SK-N-SH (cell line): ENCODE data around the gene HOXC5. TPM values are rescaled to one million over a fixed set of nuclear protein-coding genes. Genes with fewer than 3 reads are reported as not detected.

ENCODE experiments used
- CTCF ChIA-PET: fragments of 300-600, 350-600 bp; formaldehyde crosslinking; extraction: SDS; loops from one replicate; lab custom pipeline; 2021; lab: Yijun Ruan, JAX
- POLR2A ChIA-PET: fragments of 350-600 bp; sonication (Branson Sonifier 250); formaldehyde crosslinking; extraction: SDS; loops from one replicate; lab custom pipeline; 2020; ENCODE audit warnings: antibody characterized with exemption, inconsistent platforms; lab: Yijun Ruan, JAX
- DNase-seq: peaks from one replicate; pipeline ENCODE4 v3.0.0; 2012
- H2AFZ ChIP-seq: fragments of 200-600 bp; sonication (generic); 2 replicates; pipeline ENCODE4 v1.8.1; 2016; ENCODE audit warnings: antibody characterized with exemption, mild to moderate bottlenecking, low read depth
- H3F3A ChIP-seq: fragments of 200-600 bp; sonication (generic); replicated peaks from 2 replicates; pipeline ENCODE3; 2016; ENCODE audit warnings: antibody characterized with exemption, mild to moderate bottlenecking; ENCODE audit not compliant: insufficient read depth
- H3K27ac ChIP-seq, 2 experiments: fragments of 200-500 bp in 1 of 2; fragments of 200-600 bp in 1 of 2; sonication (Bioruptor generic) in 1 of 2; sonication (generic), shearing (Covaris generic) in 1 of 2; 2 replicates each; pipeline versions ENCODE4 v1.5.1 to v1.6.1; 2014 to 2016; ENCODE audit warnings: low read depth in 2 of 2, inconsistent platforms in 1 of 2, low read length in 1 of 2, mild to moderate bottlenecking in 1 of 2, mixed read lengths in 1 of 2
- H3K27me3 ChIP-seq: fragments of 200-600 bp; sonication (generic), shearing (Covaris generic); 2 replicates; pipeline ENCODE4 v1.6.1; 2016; ENCODE audit warnings: mixed run types; ENCODE audit not compliant: insufficient read depth
- H3K36me3 ChIP-seq, 2 experiments: fragments of 200-500 bp in 1 of 2; fragments of 200-600 bp in 1 of 2; sonication (Bioruptor generic) in 1 of 2; sonication (generic) in 1 of 2; replicated peaks in 1 of 2; 2 replicates each; pipeline versions ENCODE3 to v1.5.1; 2014 to 2016; ENCODE audit warnings: low read length in 1 of 2, mild to moderate bottlenecking in 1 of 2; ENCODE audit not compliant: insufficient read depth in 2 of 2, control insufficient read depth in 1 of 2
- H3K4me1 ChIP-seq, 2 experiments: fragments of 200-500 bp in 1 of 2; fragments of 200-600 bp in 1 of 2; sonication (Bioruptor generic) in 1 of 2; sonication (generic), shearing (Covaris generic) in 1 of 2; 2 replicates each; pipeline versions ENCODE4 v1.5.1 to v1.6.1; 2014 to 2016; ENCODE audit warnings: low read depth in 1 of 2, low read length in 1 of 2, mixed run types in 1 of 2; ENCODE audit not compliant: insufficient read depth in 2 of 2, control insufficient read depth in 1 of 2
- H3K4me2 ChIP-seq: fragments of 200-600 bp; sonication (generic), shearing (Covaris generic); 2 replicates; pipeline ENCODE4 v1.6.1; 2017; ENCODE audit warnings: mixed run types
- H3K4me3 ChIP-seq, 2 experiments: fragments of 200-500 bp in 1 of 2; fragments of 200-600 bp in 1 of 2; sonication (Bioruptor generic) in 1 of 2; sonication (generic), shearing (Covaris generic) in 1 of 2; 2 replicates each; pipeline versions ENCODE4 v1.5.1 to v1.8.1; 2014 to 2016; ENCODE audit warnings: low read depth in 2 of 2, inconsistent platforms in 1 of 2, low read length in 1 of 2, mild to moderate bottlenecking in 1 of 2, mixed read lengths in 1 of 2, moderate library complexity in 1 of 2
- H3K79me2 ChIP-seq: fragments of 200-600 bp; sonication (generic); 2 replicates; pipeline ENCODE4 v1.8.1; 2017; ENCODE audit warnings: mild to moderate bottlenecking; ENCODE audit not compliant: insufficient read depth
- H3K9ac ChIP-seq: fragments of 200-600 bp; sonication (generic); 2 replicates; pipeline ENCODE4 v1.6.1; 2017; ENCODE audit warnings: mixed run types
- H3K9me2 ChIP-seq: fragments of 200-600 bp; sonication (generic); 2 replicates; pipeline ENCODE4 v1.6.1; 2017; ENCODE audit warnings: mixed run types
- H3K9me3 ChIP-seq: fragments of 200-600 bp; sonication (generic); 2 replicates; pipeline ENCODE4 v1.6.1; 2017; ENCODE audit warnings: mixed run types, mild to moderate bottlenecking, moderate library complexity
- H4K20me1 ChIP-seq: fragments of 200-600 bp; sonication (generic); 2 replicates; pipeline ENCODE4 v1.6.1; 2017; ENCODE audit warnings: mild to moderate bottlenecking, mixed run types; ENCODE audit not compliant: insufficient read depth
- ELF1 ChIP-seq: IDR thresholded peaks from 2 replicates; pipeline ENCODE4 v1.4.0; 2012
- EP300 ChIP-seq, 2 experiments: IDR thresholded peaks; 2 replicates each; pipeline versions ENCODE4 v1.4.0 to v1.6.1; 2012; ENCODE audit warnings: borderline replicate concordance in 1 of 2, low read depth in 1 of 2, low read length in 1 of 2
- GABPA ChIP-seq: IDR thresholded peaks from 2 replicates; pipeline ENCODE4 v1.4.0; 2012; ENCODE audit warnings: low read depth, mild to moderate bottlenecking
- JUND ChIP-seq: IDR thresholded peaks from 2 replicates; pipeline ENCODE4 v1.4.0; 2012
- MEF2A ChIP-seq: IDR thresholded peaks from 2 replicates; pipeline ENCODE4 v1.4.0; 2012; ENCODE audit warnings: low read depth, borderline replicate concordance
- MXI1 ChIP-seq: IDR thresholded peaks from 2 replicates; pipeline ENCODE4 v1.6.1; 2012; ENCODE audit warnings: mild to moderate bottlenecking, low read depth, low read length, improper control_type of control experiment
- NRF1 ChIP-seq: IDR thresholded peaks from 2 replicates; pipeline ENCODE4 v1.6.1; 2012; ENCODE audit warnings: low read depth, mild to moderate bottlenecking, low read length
- POLR2AphosphoS5 ChIP-seq: IDR thresholded peaks from 2 replicates; pipeline ENCODE4 v1.6.1; 2012; ENCODE audit warnings: low read depth, low read length
- RAD21 ChIP-seq: IDR thresholded peaks from 2 replicates; pipeline ENCODE4 v1.6.1; 2012; ENCODE audit warnings: mild to moderate bottlenecking, low read length
- RCOR1 ChIP-seq: fragments of 150-350 bp; IDR thresholded peaks from 2 replicates; pipeline ENCODE4 v1.6.1; 2017; ENCODE audit warnings: antibody characterized with exemption, low read length
- TEAD4 ChIP-seq: IDR thresholded peaks from 2 replicates; pipeline ENCODE4 v1.4.0; 2012; ENCODE audit warnings: mild to moderate bottlenecking, borderline replicate concordance; ENCODE audit not compliant: insufficient read depth
- WGBS: methylation state at CpG from one replicate; pipeline ENCODE4 v1.1.6; 2017; ENCODE audit warnings: low lambda C conversion rate; 5-methylcytosine and 5-hydroxymethylcytosine counted together
- polyA plus RNA-seq, 3 experiments: library from polyadenylated mRNA; depleted of rRNA; stranded (reverse); fragments of >200 nt; gene quantifications; 2 replicates each; pipeline ENCODE4 v1.2.3, GENCODE V29; 2012
- TF ChIP-seq, protein P1 (sequence below): IDR thresholded peaks from 2 replicates; pipeline ENCODE4 v1.4.0; 2012; ENCODE audit warnings: low read depth, borderline replicate concordance
- TF ChIP-seq, protein P2 (sequence below): IDR thresholded peaks from 2 replicates; pipeline ENCODE4 v1.4.0; 2012; ENCODE audit warnings: low read depth
- TF ChIP-seq, protein P3 (sequence below): fragments of 150-350 bp; IDR thresholded peaks from 2 replicates; pipeline ENCODE4 v1.6.1; 2016; ENCODE audit warnings: mild to moderate bottlenecking, low read depth, low read length
- TF ChIP-seq, protein P4 (sequence below): IDR thresholded peaks from 2 replicates; pipeline ENCODE4 v1.6.1; 2012; ENCODE audit warnings: mild to moderate bottlenecking, low read depth, low read length, moderate library complexity

HOXC5 gene
- polyA plus RNA-seq, 1 of the 3 experiments (the other 2 are of a cell fraction), result 2.1 TPM

DNA sequence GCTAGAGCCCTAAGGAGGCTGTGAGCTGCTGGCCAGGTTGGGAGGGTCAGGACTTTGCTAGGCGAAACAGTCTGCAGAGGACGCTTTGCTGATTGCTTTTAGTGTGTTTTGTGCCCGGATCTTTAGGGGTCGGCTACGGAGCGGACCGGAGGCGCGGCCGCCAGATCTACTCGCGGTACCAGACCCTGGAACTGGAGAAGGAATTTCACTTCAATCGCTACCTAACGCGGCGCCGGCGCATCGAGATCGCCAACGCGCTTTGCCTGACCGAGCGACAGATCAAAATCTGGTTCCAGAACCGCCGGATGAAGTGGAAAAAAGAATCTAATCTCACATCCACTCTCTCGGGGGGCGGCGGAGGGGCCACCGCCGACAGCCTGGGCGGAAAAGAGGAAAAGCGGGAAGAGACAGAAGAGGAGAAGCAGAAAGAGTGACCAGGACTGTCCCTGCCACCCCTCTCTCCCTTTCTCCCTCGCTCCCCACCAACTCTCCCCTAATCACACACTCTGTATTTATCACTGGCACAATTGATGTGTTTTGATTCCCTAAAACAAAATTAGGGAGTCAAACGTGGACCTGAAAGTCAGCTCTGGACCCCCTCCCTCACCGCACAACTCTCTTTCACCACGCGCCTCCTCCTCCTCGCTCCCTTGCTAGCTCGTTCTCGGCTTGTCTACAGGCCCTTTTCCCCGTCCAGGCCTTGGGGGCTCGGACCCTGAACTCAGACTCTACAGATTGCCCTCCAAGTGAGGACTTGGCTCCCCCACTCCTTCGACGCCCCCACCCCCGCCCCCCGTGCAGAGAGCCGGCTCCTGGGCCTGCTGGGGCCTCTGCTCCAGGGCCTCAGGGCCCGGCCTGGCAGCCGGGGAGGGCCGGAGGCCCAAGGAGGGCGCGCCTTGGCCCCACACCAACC is 3.1 kb upstream of the HOXC5 start:
- Histone ChIP-seq H3K4me2 (no peak overlapping the region), H3K9ac (no peak overlapping the region), H3K4me3 (peak overlapping the region in 1 of 2 experiments; percentile 19; a peak in 1 of 4 replicates), H3K27me3 (no peaks in the 10 kb centered on the region), H3K4me1 (peaks cover 0 to 28% of the 10 kb centered on the region in 2 experiments; a peak in 1 of 4 replicates), H3K9me2 (no peaks in the 10 kb centered on the region), H3K79me2 (no peaks in the 10 kb centered on the region), H2AFZ (no peak overlapping the region)
- WGBS, result 94% methylated on average over 49 of the region's 53 CpGs
- DNase-seq, result no peak
- CTCF ChIA-PET, result interaction anchor here (0.7 to 23.2 kb wide), 10 partner anchors 13 to 189 kb away, joined by 3 to 548 read pairs (median 25); partner anchors contain the start of genes HOXC10, HOXC4, HOXC8 and SMUG1
- POLR2A ChIA-PET, result no interaction called here
- TF ChIP-seq, protein P1, sequence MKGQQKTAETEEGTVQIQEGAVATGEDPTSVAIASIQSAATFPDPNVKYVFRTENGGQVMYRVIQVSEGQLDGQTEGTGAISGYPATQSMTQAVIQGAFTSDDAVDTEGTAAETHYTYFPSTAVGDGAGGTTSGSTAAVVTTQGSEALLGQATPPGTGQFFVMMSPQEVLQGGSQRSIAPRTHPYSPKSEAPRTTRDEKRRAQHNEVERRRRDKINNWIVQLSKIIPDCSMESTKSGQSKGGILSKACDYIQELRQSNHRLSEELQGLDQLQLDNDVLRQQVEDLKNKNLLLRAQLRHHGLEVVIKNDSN, result no peak
- TF ChIP-seq MXI1 (no peak), JUND (no peak), NRF1 (no peak), EP300 (IDR thresholded peaks at IDR 0.05; ENCODE audit: borderline replicate concordance in 1 of 2, low read depth in 1 of 2, low read length in 1 of 2) (no peak), ELF1 (no peak), RCOR1 (no peak), GABPA (no peak), RAD21 (no peak), POLR2AphosphoS5 (no peak), MEF2A (no peak), TEAD4 (no peak)
- TF ChIP-seq, protein P2, sequence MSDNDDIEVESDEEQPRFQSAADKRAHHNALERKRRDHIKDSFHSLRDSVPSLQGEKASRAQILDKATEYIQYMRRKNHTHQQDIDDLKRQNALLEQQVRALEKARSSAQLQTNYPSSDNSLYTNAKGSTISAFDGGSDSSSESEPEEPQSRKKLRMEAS, result no peak
- TF ChIP-seq, protein P3, sequence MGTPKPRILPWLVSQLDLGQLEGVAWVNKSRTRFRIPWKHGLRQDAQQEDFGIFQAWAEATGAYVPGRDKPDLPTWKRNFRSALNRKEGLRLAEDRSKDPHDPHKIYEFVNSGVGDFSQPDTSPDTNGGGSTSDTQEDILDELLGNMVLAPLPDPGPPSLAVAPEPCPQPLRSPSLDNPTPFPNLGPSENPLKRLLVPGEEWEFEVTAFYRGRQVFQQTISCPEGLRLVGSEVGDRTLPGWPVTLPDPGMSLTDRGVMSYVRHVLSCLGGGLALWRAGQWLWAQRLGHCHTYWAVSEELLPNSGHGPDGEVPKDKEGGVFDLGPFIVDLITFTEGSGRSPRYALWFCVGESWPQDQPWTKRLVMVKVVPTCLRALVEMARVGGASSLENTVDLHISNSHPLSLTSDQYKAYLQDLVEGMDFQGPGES, result no peak
- TF ChIP-seq, protein P4, sequence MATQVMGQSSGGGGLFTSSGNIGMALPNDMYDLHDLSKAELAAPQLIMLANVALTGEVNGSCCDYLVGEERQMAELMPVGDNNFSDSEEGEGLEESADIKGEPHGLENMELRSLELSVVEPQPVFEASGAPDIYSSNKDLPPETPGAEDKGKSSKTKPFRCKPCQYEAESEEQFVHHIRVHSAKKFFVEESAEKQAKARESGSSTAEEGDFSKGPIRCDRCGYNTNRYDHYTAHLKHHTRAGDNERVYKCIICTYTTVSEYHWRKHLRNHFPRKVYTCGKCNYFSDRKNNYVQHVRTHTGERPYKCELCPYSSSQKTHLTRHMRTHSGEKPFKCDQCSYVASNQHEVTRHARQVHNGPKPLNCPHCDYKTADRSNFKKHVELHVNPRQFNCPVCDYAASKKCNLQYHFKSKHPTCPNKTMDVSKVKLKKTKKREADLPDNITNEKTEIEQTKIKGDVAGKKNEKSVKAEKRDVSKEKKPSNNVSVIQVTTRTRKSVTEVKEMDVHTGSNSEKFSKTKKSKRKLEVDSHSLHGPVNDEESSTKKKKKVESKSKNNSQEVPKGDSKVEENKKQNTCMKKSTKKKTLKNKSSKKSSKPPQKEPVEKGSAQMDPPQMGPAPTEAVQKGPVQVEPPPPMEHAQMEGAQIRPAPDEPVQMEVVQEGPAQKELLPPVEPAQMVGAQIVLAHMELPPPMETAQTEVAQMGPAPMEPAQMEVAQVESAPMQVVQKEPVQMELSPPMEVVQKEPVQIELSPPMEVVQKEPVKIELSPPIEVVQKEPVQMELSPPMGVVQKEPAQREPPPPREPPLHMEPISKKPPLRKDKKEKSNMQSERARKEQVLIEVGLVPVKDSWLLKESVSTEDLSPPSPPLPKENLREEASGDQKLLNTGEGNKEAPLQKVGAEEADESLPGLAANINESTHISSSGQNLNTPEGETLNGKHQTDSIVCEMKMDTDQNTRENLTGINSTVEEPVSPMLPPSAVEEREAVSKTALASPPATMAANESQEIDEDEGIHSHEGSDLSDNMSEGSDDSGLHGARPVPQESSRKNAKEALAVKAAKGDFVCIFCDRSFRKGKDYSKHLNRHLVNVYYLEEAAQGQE, result no peak
- TF ChIP-seq, all 33 proteins: peak for 0
- Histone ChIP-seq H3F3A (peaks cover 4% of the 10 kb centered on the region), H3K27ac (no peak overlapping the region; a peak in 1 of 4 replicates), H3K36me3 (no peaks in the 10 kb centered on the region), H3K9me3 (no peaks in the 10 kb centered on the region), H4K20me1 (no peaks in the 10 kb centered on the region)
